Dedifferentiated amniotic fluid mesenchymal stem cell (primary cell): Measurements from ENCODE around the gene CACNA1C.
"Not testable (repeated sequence)": the region's sequence is repeated elsewhere in the genome, so short reads cannot be mapped to it uniquely, and the experiment has no call there.

Experiments
- DNase-seq: peaks from one replicate; pipeline ENCODE4 v3.0.0-alpha.2; 2016; ENCODE audit errors: extremely low spot score

Gene CACNA1C

GRCh38 chr12:2739832-2740641, 687.2 kb downstream of the CACNA1C start:
- DNase-seq: peak; percentile 66

DNA sequence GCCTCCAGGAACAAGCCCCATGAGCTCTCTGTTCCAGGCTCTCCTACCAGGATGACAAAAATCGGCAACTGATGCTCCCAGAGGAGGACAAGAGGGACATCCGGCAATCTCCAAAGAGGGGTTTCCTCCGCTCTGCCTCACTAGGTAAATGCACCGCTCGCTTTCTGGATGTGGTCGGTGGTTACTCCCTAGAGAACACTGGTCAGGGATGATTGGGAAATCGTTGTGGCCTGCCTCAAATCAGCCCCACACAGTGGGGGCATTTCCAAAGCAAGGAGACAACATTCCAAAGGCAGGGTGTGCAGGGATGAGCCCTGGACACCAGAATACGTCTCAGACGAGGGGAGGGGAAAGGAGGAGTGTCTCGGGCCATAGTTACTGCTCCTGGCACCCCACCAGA, 689.2 kb downstream of the CACNA1C start:
- DNase-seq: not testable (repeated sequence)

- DNase-seq: no peak
Observed at GRCh38 chr12:2743478-2743877, 690.7 kb downstream of the CACNA1C start.

DNA sequence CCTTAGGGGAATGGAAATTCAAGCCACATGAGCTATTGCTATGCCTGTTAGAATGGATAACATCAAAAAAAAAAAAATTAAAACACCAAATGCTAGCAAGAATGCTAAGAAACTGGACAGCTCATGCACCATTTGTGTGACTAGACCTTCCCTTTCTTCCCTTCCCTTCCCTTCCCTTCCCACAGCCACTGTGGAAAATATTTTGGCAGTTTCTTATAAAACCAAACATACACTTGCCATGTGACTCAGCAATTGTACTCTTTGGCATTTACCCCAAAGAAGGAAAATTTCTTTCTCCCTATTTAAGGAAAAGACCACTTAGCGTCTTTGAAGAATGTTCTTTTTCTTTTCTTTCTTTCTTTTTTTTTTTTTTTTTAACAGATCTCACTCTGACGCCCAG, 692.9 kb downstream of the CACNA1C start:
- DNase-seq: no peak
